ENCODE results near the gene LAMB3. TPM values are rescaled to one million over a fixed set of nuclear protein-coding genes. Genes with fewer than 3 reads are reported as not detected.

The LAMB3 gene
- total and polyA plus RNA-seq, 10 of the 15 experiments (the other 5 are each of a cell fraction or from before 2014, with no cell fraction given) = 0.04 to 1.8 (median 0.10) TPM; not detected in 1

DNA sequence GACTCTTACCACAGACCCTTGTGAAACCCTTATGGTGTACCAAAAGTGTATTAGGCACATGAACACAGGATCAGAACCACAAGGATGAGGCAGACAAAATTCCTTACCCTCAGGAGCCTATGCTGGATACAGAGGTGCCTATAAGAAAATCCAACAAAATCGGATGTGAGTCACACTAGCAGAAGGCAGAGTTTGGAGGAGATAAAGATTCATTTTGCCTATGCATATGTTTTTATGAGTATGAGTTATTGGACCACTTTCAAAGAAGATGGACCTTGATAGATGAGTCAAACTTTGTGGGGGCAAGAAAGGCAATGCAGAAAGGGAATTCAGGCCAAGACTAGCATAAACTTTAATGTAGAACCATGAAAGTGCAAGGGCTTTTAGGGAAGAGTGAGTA is 51.7 kb downstream of the LAMB3 start:
- Histone ChIP-seq H2AFZ (ENCODE audit: control insufficient read depth, low read depth, low read length) (no peak overlapping the region), H3K4me2 (ENCODE audit: control insufficient read depth, insufficient read depth) (no peak overlapping the region), H3K79me2 (ENCODE audit: control insufficient read depth, insufficient read depth, low read length) (no peaks in the 10 kb centered on the region), H4K20me1 (ENCODE audit: control insufficient read depth, insufficient read depth) (no peaks in the 10 kb centered on the region), H3K9me3 (replicated peaks; ENCODE audit: control insufficient read depth, insufficient read depth, low read length) (no peaks in the 10 kb centered on the region), H3K36me3 (ENCODE audit: control insufficient read depth in 2 of 2, insufficient read depth in 2 of 2, low read length in 1 of 2) (no peaks in the 10 kb centered on the region), H3K27me3 (replicated peaks in 1 of 2; ENCODE audit: control insufficient read depth in 2 of 2, insufficient read depth in 2 of 2, low read length in 1 of 2) (no peaks in the 10 kb centered on the region; a peak in 1 of 4 replicates), H3K4me1 (ENCODE audit: control insufficient read depth, insufficient read depth, low read length) (no peaks in the 10 kb centered on the region), H3K9ac (ENCODE audit: control insufficient read depth, insufficient read depth, low read length) (no peak overlapping the region), H3K27ac (ENCODE audit: control insufficient read depth, insufficient read depth) (no peak overlapping the region), H3K4me3 (no peak overlapping the region)
- in situ Hi-C loops (cut with MboI) (no loop called here), intact Hi-C loops (cut with micrococcal nuclease; ENCODE audit: unreplicated experiment) (loop anchor here (10.0 kb wide), 1 partner anchor 144 kb away; no protein-coding TSS in a partner anchor)
- ChIA-PET RAD21 (ENCODE audit: unreplicated experiment) (interaction anchor here (0.9 to 2.5 kb wide), 5 partner anchors 7 to 215 kb away, joined by 3 to 12 read pairs (median 3); partner anchors contain the start of gene CAMK1G), POLR2A (no interaction called here), CTCF (interaction anchor here (1.0 to 15.5 kb wide), 6 partner anchors 24 to 352 kb away, joined by 3 to 211 read pairs (median 4); no protein-coding TSS in a partner anchor), SMC1A (ENCODE audit: uncharacterized antibody, unreplicated experiment) (interaction anchor here (0.8 to 2.7 kb wide), 5 partner anchors 10 to 152 kb away, joined by 3 to 17 read pairs (median 4); no protein-coding TSS in a partner anchor)
- BruUV-seq (replicated peaks) = no TSS peak
- FAIRE-seq (no peak), DNase-seq (ENCODE audit: low read depth, low spot score) (no peak), ATAC-seq (no peak)
- TF ChIP-seq ZNF274 (IDR thresholded peaks at IDR 0.05; ENCODE audit: insufficient read depth, insufficient read length) (no peak), YBX1 (IDR thresholded peaks at IDR 0.05) (no peak), NRF1 (conservative IDR thresholded peaks at IDR 0.05; ENCODE audit: low read depth, low read length) (no peak), FOXM1 (IDR thresholded peaks at IDR 0.05; ENCODE audit: low read depth, low read length) (no peak), YY1 (IDR thresholded peaks at IDR 0.05; ENCODE audit: low read depth, low read length) (no peak), TARDBP (IDR thresholded peaks at IDR 0.05; ENCODE audit: borderline replicate concordance) (no peak), STAT3 (IDR thresholded peaks at IDR 0.05; ENCODE audit: low read depth, low read length) (no peak), NR2C2 (IDR thresholded peaks at IDR 0.05; ENCODE audit: borderline replicate concordance, control insufficient read depth, insufficient read length, low read depth) (no peak), ZNF592 (IDR thresholded peaks at IDR 0.05) (no peak), SREBF1 (IDR thresholded peaks at IDR 0.05; ENCODE audit: low read length) (no peak), GATAD2B (conservative IDR thresholded peaks at IDR 0.05; ENCODE audit: low read depth) (no peak)
- TF ChIP-seq, protein P1, sequence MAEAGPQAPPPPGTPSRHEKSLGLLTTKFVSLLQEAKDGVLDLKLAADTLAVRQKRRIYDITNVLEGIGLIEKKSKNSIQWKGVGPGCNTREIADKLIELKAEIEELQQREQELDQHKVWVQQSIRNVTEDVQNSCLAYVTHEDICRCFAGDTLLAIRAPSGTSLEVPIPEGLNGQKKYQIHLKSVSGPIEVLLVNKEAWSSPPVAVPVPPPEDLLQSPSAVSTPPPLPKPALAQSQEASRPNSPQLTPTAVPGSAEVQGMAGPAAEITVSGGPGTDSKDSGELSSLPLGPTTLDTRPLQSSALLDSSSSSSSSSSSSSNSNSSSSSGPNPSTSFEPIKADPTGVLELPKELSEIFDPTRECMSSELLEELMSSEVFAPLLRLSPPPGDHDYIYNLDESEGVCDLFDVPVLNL (IDR thresholded peaks at IDR 0.05; ENCODE audit: low read depth, low read length) = no peak
- WGBS (ENCODE audit: insufficient coverage, insufficient replicate concordance, low lambda C conversion rate, missing lambda C conversion rate) = 16% methylated on average over 1 of the region's 1 CpG
